GM21825 (cell line): ENCODE measurements around the gene YTHDF2.

ENCODE experiments used
- ATAC-seq: cut with Tn5 transposase; IDR thresholded peaks from one replicate; pipeline ENCODE4 v1.9.1; 2021; ENCODE audit warnings: mild to moderate bottlenecking, moderate library complexity; ENCODE audit not compliant: unreplicated experiment

Gene YTHDF2

GRCh38 chr1:28796352-28797211 is 59.8 kb downstream of the YTHDF2 start:
- ATAC-seq: no peak

DNA sequence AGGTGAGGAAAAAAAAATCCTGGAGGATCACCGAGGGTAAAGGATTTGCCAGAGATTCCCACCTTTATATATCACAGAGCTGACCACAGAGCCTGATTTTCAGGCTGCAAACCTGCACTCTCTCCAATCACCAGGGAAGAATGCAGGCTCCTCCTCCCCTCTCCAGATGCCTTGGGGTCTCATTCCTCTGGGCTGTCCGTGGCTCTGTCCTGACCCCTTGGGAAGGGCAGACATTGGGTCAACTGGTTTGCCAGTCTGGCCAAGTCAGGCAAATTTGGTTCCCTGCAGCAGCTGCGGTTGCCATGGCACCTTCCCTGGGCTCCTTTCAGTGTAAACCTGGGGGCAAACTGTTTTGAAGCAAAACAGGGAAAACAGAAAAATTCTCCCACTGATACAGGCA is 63.6 kb downstream of the YTHDF2 start:
- no peak for ATAC-seq

DNA sequence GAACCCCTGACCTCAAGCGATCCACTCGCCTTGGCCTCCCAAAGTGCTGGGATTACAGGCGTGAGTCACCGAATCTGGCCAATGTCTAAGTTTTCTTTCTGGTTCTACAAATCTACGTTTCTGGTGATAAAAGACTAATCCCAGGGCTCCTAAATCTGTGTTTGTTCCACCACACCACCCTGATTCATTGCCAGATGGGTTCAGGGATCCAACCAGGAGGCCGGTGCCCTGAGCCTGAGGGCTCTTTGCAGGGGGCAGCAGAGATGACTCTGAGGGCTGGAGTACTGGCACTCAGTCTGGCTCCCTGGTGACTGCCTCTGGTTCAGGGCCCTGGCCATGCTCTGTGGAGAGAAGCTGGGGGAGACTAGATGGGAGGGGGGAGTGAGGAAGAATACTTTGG is 64.7 kb downstream of the YTHDF2 start:
- ATAC-seq: no peak

DNA sequence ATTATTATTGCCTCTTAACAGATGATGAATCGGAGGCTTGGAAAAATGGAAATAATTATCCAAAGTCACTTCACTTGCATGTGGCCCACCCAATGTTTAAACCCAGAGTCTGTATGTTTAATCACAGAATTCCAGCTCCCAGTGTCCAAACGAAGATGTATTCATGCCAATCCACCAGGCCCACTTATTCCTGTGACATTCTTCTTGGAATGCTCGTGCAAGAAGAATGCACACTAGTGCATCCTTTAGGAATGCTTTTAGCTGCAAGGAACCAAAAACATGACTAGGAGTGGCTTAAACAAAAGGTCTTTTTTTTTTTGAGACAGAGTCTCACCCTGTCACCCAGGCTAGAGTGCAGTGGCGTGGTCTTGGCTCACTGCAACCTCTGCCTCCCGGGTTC is 66.3 kb downstream of the YTHDF2 start:
- no peak for ATAC-seq

DNA sequence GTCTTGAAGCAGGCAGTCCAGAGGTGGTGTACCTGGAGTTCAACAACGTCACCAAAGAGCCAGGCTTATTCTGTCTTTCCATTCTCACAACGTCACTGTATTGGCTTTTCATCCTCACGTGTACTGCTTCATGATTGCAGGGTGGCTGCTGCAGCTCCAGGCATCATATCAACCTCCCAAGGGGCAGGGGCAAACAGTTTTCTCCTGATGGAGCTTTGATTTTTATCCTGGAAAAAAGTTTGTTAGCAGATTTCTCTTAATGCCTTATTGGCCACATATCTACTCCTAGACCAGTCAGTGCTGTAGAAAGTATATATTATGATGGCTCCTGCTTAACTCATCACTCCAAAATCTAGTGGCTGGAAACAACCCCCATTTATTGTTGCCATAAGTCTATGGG is 66.9 kb downstream of the YTHDF2 start:
- ATAC-seq: no peak

- ATAC-seq: no peak
These were observed 67.3 kb downstream of the YTHDF2 start for GRCh38 chr1:28804071-28804470.

DNA sequence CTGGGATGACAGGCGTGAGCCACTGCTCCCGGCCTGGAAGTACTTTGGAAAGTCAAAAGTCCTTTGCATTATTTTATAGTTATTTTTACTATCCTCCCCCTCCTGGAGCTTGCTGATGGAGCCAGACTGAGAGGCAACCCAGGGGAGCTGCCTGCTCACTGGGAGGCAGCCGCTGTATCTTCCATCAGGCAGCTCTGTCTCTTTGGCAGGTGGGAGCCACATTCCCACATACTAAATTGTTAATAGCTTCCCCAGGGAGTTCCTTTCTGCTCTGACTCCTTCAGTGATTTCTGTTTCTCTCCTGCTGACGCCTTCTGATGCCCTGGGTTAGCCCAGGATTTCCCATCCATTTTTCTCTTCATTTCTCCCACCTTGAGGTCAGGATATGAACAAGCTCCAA is 70.3 kb downstream of the YTHDF2 start:
- no peak for ATAC-seq

DNA sequence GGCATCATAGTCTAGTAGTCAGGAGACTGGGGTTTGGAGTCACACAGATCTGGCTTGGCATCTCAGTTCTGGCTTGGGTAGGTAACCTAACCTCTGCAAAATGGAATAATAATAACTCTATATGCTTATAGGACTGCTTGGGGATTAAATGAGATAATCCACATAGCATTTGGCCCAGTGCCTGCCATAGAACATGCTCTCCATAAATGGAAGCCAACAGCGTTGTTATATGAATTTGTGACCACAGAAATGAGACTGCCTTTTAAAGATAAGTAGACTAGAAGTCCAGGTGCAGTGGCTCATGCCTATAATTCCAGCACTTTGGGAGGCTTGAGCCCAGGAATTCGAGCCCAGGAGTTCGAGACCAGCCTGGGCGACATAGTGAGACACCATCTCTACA is 71.2 kb downstream of the YTHDF2 start:
- no peak for ATAC-seq

GRCh38 chr1:28811369-28811765 is 74.6 kb downstream of the YTHDF2 start:
- ATAC-seq: no peak

DNA sequence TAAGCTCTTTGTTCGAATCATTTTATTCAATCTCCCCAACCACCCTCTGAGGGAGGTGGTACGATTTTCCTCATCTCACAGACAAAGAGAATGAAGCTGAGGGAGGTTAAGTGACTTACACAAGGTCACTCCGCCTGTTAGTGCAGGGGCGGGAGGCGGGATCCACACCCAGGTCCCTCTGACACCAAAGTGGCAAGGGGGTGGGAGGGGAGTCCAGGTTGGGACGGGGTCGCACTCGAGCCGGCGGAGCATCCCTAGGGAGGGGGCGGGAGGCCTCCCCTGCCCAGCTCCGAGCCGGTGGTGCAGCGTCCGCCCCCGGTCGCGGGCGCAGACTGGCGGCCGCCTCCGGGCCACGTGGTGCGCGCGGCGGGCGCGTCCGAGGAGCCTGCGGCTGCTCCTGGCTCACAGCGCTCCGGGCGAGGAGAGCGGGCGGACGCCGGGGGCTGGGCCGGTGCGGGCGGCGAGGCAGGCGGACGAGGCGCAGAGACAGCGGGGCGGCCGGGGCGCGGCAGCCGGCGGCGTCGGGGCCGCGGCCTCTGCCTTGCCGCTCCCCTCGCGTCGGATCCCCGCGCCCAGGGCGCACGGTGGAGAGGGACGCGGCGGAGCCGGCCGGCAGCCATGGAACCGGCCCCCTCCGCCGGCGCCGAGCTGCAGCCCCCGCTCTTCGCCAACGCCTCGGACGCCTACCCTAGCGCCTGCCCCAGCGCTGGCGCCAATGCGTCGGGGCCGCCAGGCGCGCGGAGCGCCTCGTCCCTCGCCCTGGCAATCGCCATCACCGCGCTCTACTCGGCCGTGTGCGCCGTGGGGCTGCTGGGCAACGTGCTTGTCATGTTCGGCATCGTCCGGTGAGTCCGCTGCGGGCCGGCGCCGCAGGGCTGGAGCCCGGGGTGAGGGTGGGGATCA is 75.3 kb downstream of the YTHDF2 start, which contains the start of gene OPRD1:
OPRD1 (plus strand) TSS at position 405 of the 903 bp plus-strand sequence; CDS start at position 619, 214 bp downstream.
- ATAC-seq: no peak

- ATAC-seq: no peak
These were observed 76.1 kb downstream of the YTHDF2 start for GRCh38 chr1:28812669-28813468.

GRCh38 chr1:28813931-28814465 is 77.3 kb downstream of the YTHDF2 start:
- no peak for ATAC-seq

GRCh38 chr1:28815533-28816185 is 78.9 kb downstream of the YTHDF2 start:
- ATAC-seq: no peak

GRCh38 chr1:28817133-28817532 is 80.4 kb downstream of the YTHDF2 start:
- ATAC-seq: no peak

- no peak for ATAC-seq
These were observed 82.3 kb downstream of the YTHDF2 start for GRCh38 chr1:28819020-28819419.
